ENCODE measurements around the gene PIK3IP1. TPM values are rescaled to one million over a fixed set of nuclear protein-coding genes. Genes with fewer than 3 reads are reported as not detected.

PIK3IP1 gene
- total and polyA plus RNA-seq, 4 donors, result 11.5 to 47.1 (median 29.7) TPM

GRCh38 chr22:31268281-31268680 is 24.0 kb downstream of the PIK3IP1 start:
- ATAC-seq (ENCODE audit: insufficient read depth, low FRiP score) (no peak), DNase-seq (no peak)
- Histone ChIP-seq H3K4me1 (ENCODE audit: control insufficient read depth in 5 of 5, insufficient read depth in 5 of 5, low read length in 5 of 5) (peaks cover 0 to 2% (median 0%) of the 10 kb centered on the region in 5 donors), H3K9me3 (ENCODE audit: control insufficient read depth in 4 of 4, insufficient read depth in 3 of 4, low read length in 3 of 4) (no peaks in the 10 kb centered on the region), H3K36me3 (ENCODE audit: control insufficient read depth in 4 of 4, insufficient read depth in 4 of 4, low read length in 4 of 4) (peaks cover 11 to 50% (median 34%) of the 10 kb centered on the region in 4 donors), H3K27me3 (ENCODE audit: control insufficient read depth in 3 of 3, insufficient read depth in 3 of 3, low read length in 2 of 3) (no peaks in the 10 kb centered on the region), H3K4me3 (no peak overlapping the region), H3K9ac (ENCODE audit: insufficient read depth in 1 of 2, low read length in 2 of 2) (no peak overlapping the region), H3K27ac (ENCODE audit: low read depth in 1 of 2, low read length in 1 of 2) (no peak overlapping the region)
- TF ChIP-seq CTCF (IDR thresholded peaks at IDR 0.05; ENCODE audit: control extremely low read depth, extremely low read depth), result no peak
- 95 to 97% methylated on average over 2 of the region's 2 CpGs for WGBS, 2 donors

GRCh38 chr22:31263896-31264640 is 28.2 kb downstream of the PIK3IP1 start:
- no peak for ATAC-seq (ENCODE audit: insufficient read depth, low FRiP score)
- no peaks in the 10 kb centered on the region for H3K27me3 ChIP-seq (ENCODE audit: control insufficient read depth in 3 of 3, insufficient read depth in 3 of 3, low read length in 2 of 3)
- no peak for DNase-seq
- no peaks in the 10 kb centered on the region for H3K4me1 ChIP-seq (ENCODE audit: control insufficient read depth in 5 of 5, insufficient read depth in 5 of 5, low read length in 5 of 5)
- H3K9ac ChIP-seq (ENCODE audit: insufficient read depth in 1 of 2, low read length in 2 of 2), result no peak overlapping the region
- no peak for TF ChIP-seq CTCF (IDR thresholded peaks at IDR 0.05; ENCODE audit: control extremely low read depth, extremely low read depth)
- no peak overlapping the region for H3K27ac ChIP-seq (ENCODE audit: low read depth in 1 of 2, low read length in 1 of 2)
- no peaks in the 10 kb centered on the region for H3K9me3 ChIP-seq (ENCODE audit: control insufficient read depth in 4 of 4, insufficient read depth in 3 of 4, low read length in 3 of 4)
- WGBS, 2 donors, result 96% methylated on average over 6 of the region's 6 CpGs
- no peak overlapping the region for H3K4me3 ChIP-seq
- H3K36me3 ChIP-seq (ENCODE audit: control insufficient read depth in 4 of 4, insufficient read depth in 4 of 4, low read length in 4 of 4), result peaks cover 15 to 56% (median 38%) of the 10 kb centered on the region in 4 donors

- Histone ChIP-seq H3K36me3 (ENCODE audit: control insufficient read depth in 4 of 4, insufficient read depth in 4 of 4, low read length in 4 of 4) (peaks cover 7 to 52% (median 40%) of the 10 kb centered on the region in 4 donors), H3K9me3 (ENCODE audit: control insufficient read depth in 4 of 4, insufficient read depth in 3 of 4, low read length in 3 of 4) (no peaks in the 10 kb centered on the region), H3K4me1 (ENCODE audit: control insufficient read depth in 5 of 5, insufficient read depth in 5 of 5, low read length in 5 of 5) (no peaks in the 10 kb centered on the region), H3K9ac (ENCODE audit: insufficient read depth in 1 of 2, low read length in 2 of 2) (no peak overlapping the region), H3K4me3 (no peak overlapping the region), H3K27me3 (ENCODE audit: control insufficient read depth in 3 of 3, insufficient read depth in 3 of 3, low read length in 2 of 3) (no peaks in the 10 kb centered on the region), H3K27ac (ENCODE audit: low read depth in 1 of 2, low read length in 1 of 2) (no peak overlapping the region)
- WGBS, 2 donors, result 87 to 93% methylated on average over 13 of the region's 13 CpGs
- ATAC-seq (ENCODE audit: insufficient read depth, low FRiP score) (no peak), DNase-seq (no peak)
- no peak for TF ChIP-seq CTCF (IDR thresholded peaks at IDR 0.05; ENCODE audit: control extremely low read depth, extremely low read depth)
Measured at GRCh38 chr22:31262312-31263133, 29.8 kb downstream of the PIK3IP1 start.
